ENCODE data around the gene PIGL. TPM values are rescaled to one million over a fixed set of nuclear protein-coding genes. Genes with fewer than 3 reads are reported as not detected.

PIGL gene
- total RNA-seq, 2 donors from 2014 or later = 41.1 to 57.0 TPM

DNA sequence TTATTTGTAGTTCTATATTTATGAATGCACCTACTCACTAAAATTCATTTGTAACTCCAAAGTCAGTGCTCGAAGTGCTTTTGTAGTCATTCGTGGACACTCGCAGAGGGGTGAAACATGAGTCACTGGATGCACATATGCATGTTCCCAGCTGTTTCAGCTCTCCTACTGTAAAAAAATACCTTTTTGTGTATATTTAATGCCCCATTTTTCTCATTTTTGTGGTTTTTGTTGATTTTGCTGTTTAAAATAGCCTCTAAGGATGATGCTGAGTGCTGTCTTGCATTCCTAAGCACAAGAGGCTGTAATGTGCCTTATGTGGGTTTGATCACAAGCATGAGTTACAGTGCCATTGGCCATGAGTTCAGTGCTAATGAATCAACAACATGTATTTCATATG lies 105.6 kb downstream of the PIGL start:
- Histone ChIP-seq H3K27me3 (ENCODE audit: control insufficient read depth, insufficient read depth, low read length, poor library complexity, severe bottlenecking) (no peaks in the 10 kb centered on the region), H3K36me3 (ENCODE audit: control insufficient read depth, insufficient read depth, low read length) (peaks cover 14% of the 10 kb centered on the region), H3K27ac (ENCODE audit: low read depth, low read length) (no peak overlapping the region), H3K4me3 (ENCODE audit: low read length) (no peak overlapping the region), H3K9me3 (ENCODE audit: control insufficient read depth, low read length) (no peaks in the 10 kb centered on the region), H3K4me1 (ENCODE audit: control insufficient read depth, insufficient read depth, low read length) (no peaks in the 10 kb centered on the region), H3K9ac (ENCODE audit: extremely low read depth, low read length, poor library complexity, severe bottlenecking) (no peak overlapping the region)
- no peak overlapping the region for H3K27ac Mint-ChIP-seq
- no peak for DNase-seq
- no peaks in the 10 kb centered on the region for H3K9me3 Mint-ChIP-seq
- TF ChIP-seq CTCF (conservative IDR thresholded peaks at IDR 0.05) = no peak
- WGBS, 2 experiments (ENCODE audit: insufficient coverage in 1 of 2, insufficient read length in 1 of 2) = 94 to 97% methylated on average over 3 of the region's 3 CpGs
- H3K4me3 Mint-ChIP-seq = no peak overlapping the region
- H3K36me3 Mint-ChIP-seq (ENCODE audit: low read depth) = peaks cover 24% of the 10 kb centered on the region
- H3K4me1 Mint-ChIP-seq = no peaks in the 10 kb centered on the region
- H3K27me3 Mint-ChIP-seq (ENCODE audit: insufficient read depth) = no peaks in the 10 kb centered on the region

GRCh38 chr17:16325964-16326363 lies 109.0 kb downstream of the PIGL start:
- H3K4me3 Mint-ChIP-seq = no peak overlapping the region
- no peaks in the 10 kb centered on the region for H3K27me3 Mint-ChIP-seq (ENCODE audit: insufficient read depth)
- 96 to 100% methylated on average over 1 of the region's 1 CpG for WGBS, 2 experiments (ENCODE audit: insufficient coverage in 1 of 2, insufficient read length in 1 of 2)
- H3K9me3 Mint-ChIP-seq = peaks cover 3% of the 10 kb centered on the region
- H3K9ac ChIP-seq (ENCODE audit: extremely low read depth, low read length, poor library complexity, severe bottlenecking) = no peak overlapping the region
- no peak for TF ChIP-seq CTCF (conservative IDR thresholded peaks at IDR 0.05)
- H3K4me1 ChIP-seq (ENCODE audit: control insufficient read depth, insufficient read depth, low read length) = no peaks in the 10 kb centered on the region
- DNase-seq = no peak
- peaks cover 20% of the 10 kb centered on the region for H3K36me3 Mint-ChIP-seq (ENCODE audit: low read depth)
- H3K4me3 ChIP-seq (ENCODE audit: low read length) = no peak overlapping the region
- no peaks in the 10 kb centered on the region for H3K27me3 ChIP-seq (ENCODE audit: control insufficient read depth, insufficient read depth, low read length, poor library complexity, severe bottlenecking)
- H3K27ac ChIP-seq (ENCODE audit: low read depth, low read length) = no peak overlapping the region
- H3K27ac Mint-ChIP-seq = no peak overlapping the region
- peaks cover 1% of the 10 kb centered on the region for H3K4me1 Mint-ChIP-seq
- H3K9me3 ChIP-seq (ENCODE audit: control insufficient read depth, low read length) = no peaks in the 10 kb centered on the region
- peaks cover 13% of the 10 kb centered on the region for H3K36me3 ChIP-seq (ENCODE audit: control insufficient read depth, insufficient read depth, low read length)

DNA sequence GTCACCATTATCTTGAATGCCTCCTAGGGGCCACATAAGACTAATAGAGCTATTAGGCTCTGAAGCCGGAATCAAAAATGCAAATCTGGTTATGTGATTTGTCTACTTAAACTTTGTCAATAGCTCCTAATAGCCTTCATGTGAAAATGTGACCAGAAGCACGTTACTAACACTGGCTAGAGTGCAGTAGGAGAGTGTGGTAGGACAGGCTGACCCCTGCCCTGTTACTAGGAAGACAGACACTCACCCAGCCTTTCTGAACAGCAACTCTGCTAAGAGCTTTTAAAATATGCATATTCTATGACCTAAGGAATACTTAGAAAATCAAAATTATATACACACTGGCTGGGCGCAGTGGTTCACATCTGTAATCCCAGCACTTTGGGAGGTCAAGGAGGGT lies 110.0 kb downstream of the PIGL start:
- no peak for TF ChIP-seq CTCF (conservative IDR thresholded peaks at IDR 0.05)
- no peak overlapping the region for H3K9ac ChIP-seq (ENCODE audit: extremely low read depth, low read length, poor library complexity, severe bottlenecking)
- no peaks in the 10 kb centered on the region for H3K9me3 ChIP-seq (ENCODE audit: control insufficient read depth, low read length)
- H3K27me3 ChIP-seq (ENCODE audit: control insufficient read depth, insufficient read depth, low read length, poor library complexity, severe bottlenecking) = no peaks in the 10 kb centered on the region
- no peak overlapping the region for H3K27ac ChIP-seq (ENCODE audit: low read depth, low read length)
- DNase-seq = no peak
- peaks cover 1% of the 10 kb centered on the region for H3K4me1 Mint-ChIP-seq
- H3K4me3 Mint-ChIP-seq = no peak overlapping the region
- H3K4me3 ChIP-seq (ENCODE audit: low read length) = no peak overlapping the region
- peaks cover 20% of the 10 kb centered on the region for H3K36me3 Mint-ChIP-seq (ENCODE audit: low read depth)
- peaks cover 13% of the 10 kb centered on the region for H3K36me3 ChIP-seq (ENCODE audit: control insufficient read depth, insufficient read depth, low read length)
- 98 to 100% methylated on average over 2 to 3 of the region's 3 CpGs for WGBS, 2 experiments (ENCODE audit: insufficient coverage in 1 of 2, insufficient read length in 1 of 2)
- no peaks in the 10 kb centered on the region for H3K27me3 Mint-ChIP-seq (ENCODE audit: insufficient read depth)
- no peaks in the 10 kb centered on the region for H3K4me1 ChIP-seq (ENCODE audit: control insufficient read depth, insufficient read depth, low read length)
- peaks cover 3% of the 10 kb centered on the region for H3K9me3 Mint-ChIP-seq
- H3K27ac Mint-ChIP-seq = no peak overlapping the region

Data from endodermal cell (in vitro differentiated cells).